Testis (tissue), 3 donors: ENCODE results near the gene COPS7A. TPM values are rescaled to one million over a fixed set of nuclear protein-coding genes. Genes with fewer than 3 reads are reported as not detected.
A peak's percentile ranks its signal among the peaks of the same experiment; 100 is the strongest.

Source experiments
- DNase-seq: peaks from one replicate; pipeline ENCODE4 v3.0.0-alpha.2; 2019
- H3K27ac ChIP-seq, 2 donors: fragments of 200-600 bp; sonication (generic); one replicate each; pipeline ENCODE4 v1.5.1; 2019
- H3K27me3 ChIP-seq: fragments of 200-600 bp; sonication (generic); one replicate; pipeline ENCODE4 v1.5.1; 2019
- H3K36me3 ChIP-seq: fragments of 200-600 bp; sonication (generic); one replicate; pipeline ENCODE4 v1.5.1; 2017; ENCODE audit warnings: low read depth; ENCODE audit errors: missing control alignments
- H3K4me1 ChIP-seq: fragments of 200-600 bp; sonication (generic); one replicate; pipeline ENCODE4 v1.5.1; 2019
- H3K4me3 ChIP-seq, 2 donors: fragments of 200-600 bp; sonication (generic); one replicate each; pipeline ENCODE4 v1.5.1; 2017 to 2019
- H3K9me3 ChIP-seq: fragments of 200-600 bp; sonication (generic); one replicate; pipeline ENCODE4 v1.5.1; 2017
- POLR2A ChIP-seq: fragments of 450-650 bp; IDR thresholded peaks from one replicate; pipeline ENCODE4 v1.6.1; 2017; ENCODE audit warnings: antibody characterized with exemption, mild to moderate bottlenecking, moderate library complexity
- WGBS, 2 donors: methylation state at CpG; one replicate each; pipeline ENCODE4 v1.1.5; 2018; 5-methylcytosine and 5-hydroxymethylcytosine counted together
- intact Hi-C: fragments of 100-400 bp; cut with DNase I; formaldehyde crosslinking; loops from one replicate; pipeline ENCODE4 v1.15.1; 2023; ENCODE audit warnings: low total_unique reads
- polyA plus RNA-seq: library from polyadenylated mRNA; stranded (reverse); fragments of 350-450 nt; fragmentation: Illumina TruSeq; extraction: RNeasy Lipid Tissue Mini Kit (QIAGEN cat#74804); gene quantifications from one replicate; pipeline ENCODE4 v1.2.3, GENCODE V29; 2014; ENCODE audit warnings: low read depth, low replicate concordance; ENCODE audit not compliant: insufficient read depth
- total RNA-seq, 2 donors: library from RNA; depleted of rRNA; stranded (reverse); fragments of >200 nt; gene quantifications; one replicate each; pipeline ENCODE4 v1.2.3, GENCODE V29; 2016
- TF ChIP-seq, protein P1 (sequence below), 3 experiments: fragments of 450-650 bp in 2 of 3; fragments of 200-600 bp in 1 of 3; sonication (generic) in 1 of 3; IDR thresholded peaks; one replicate each; pipeline ENCODE4 v1.5.1; 2016 to 2019; ENCODE audit warnings: antibody characterized with exemption in 3 of 3, mild to moderate bottlenecking in 2 of 3, moderate library complexity in 1 of 3

Gene COPS7A
- total and polyA plus RNA-seq, 3 donors from 2014 or later, result 68.3 to 82.4 (median 69.4) TPM

DNA sequence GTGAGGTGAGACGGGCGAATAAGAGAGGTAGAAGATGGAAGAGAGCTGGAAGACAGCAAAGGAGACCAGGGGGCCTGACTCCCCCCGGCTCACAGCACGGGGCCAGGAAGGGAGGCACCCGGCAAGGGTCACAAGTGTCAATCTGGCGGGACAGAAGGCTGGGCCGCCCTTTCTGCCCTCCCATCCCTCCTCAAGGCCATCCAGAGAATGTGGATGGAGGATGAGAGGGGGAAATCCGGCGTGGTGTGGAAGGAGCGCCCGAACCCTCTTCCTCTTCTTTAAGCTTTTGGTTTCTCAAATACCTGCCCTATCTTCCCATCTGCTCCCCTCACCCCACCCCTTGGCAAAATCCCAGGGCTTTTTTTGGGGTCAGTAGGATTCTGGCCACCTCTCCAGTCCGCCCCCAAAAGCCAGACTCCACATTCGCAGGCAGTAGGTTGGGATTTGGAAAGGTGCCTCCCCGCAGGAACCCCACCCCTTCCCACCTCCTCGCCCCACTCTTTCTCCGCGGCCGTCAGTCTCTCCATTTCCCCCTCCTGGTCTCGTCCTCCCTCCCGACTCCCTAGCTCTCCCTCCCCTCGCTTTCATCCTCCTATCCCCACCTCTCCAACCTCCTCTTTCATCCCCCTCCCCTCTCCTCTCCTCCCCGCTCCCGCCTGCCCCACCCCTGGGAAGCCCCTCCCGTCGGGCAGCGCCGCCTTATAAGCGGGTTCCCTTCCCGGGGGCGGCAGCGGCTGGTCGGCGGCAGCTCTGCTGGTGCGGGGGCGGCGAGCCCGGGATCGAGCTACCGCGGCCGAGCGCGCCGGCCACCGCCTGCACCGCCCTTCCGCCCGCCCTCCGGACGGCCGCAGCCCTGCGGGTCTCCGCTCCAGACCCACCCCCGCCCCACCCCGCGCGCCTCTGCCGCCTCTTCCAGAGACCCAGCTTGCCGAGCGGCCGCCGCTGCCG is 42.1 kb downstream of the COPS7A start, which contains the start of gene PTMS:
Gene PTMS (plus strand): TSS at position 730 of the 948 bp plus-strand sequence. CDS start 343 bp downstream, outside the sequence.
- no peaks in the 10 kb centered on the region for H3K9me3 ChIP-seq
- intact Hi-C loops, result no loop called here
- H3K27me3 ChIP-seq, result no peaks in the 10 kb centered on the region
- TF ChIP-seq, protein P1, sequence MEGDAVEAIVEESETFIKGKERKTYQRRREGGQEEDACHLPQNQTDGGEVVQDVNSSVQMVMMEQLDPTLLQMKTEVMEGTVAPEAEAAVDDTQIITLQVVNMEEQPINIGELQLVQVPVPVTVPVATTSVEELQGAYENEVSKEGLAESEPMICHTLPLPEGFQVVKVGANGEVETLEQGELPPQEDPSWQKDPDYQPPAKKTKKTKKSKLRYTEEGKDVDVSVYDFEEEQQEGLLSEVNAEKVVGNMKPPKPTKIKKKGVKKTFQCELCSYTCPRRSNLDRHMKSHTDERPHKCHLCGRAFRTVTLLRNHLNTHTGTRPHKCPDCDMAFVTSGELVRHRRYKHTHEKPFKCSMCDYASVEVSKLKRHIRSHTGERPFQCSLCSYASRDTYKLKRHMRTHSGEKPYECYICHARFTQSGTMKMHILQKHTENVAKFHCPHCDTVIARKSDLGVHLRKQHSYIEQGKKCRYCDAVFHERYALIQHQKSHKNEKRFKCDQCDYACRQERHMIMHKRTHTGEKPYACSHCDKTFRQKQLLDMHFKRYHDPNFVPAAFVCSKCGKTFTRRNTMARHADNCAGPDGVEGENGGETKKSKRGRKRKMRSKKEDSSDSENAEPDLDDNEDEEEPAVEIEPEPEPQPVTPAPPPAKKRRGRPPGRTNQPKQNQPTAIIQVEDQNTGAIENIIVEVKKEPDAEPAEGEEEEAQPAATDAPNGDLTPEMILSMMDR (IDR thresholded peaks at IDR 0.05), result no peak
- no peak for TF ChIP-seq POLR2A
- peaks cover 41% of the 10 kb centered on the region for H3K4me1 ChIP-seq
- 1% methylated on average over 37 to 53 of the region's 63 CpGs for WGBS, 2 donors
- no peaks in the 10 kb centered on the region for H3K36me3 ChIP-seq
- H3K4me3 ChIP-seq, result peak within 1 kb of the TSS; percentile 72 to 93
- DNase-seq, result peak; percentile 69
- peak within 1 kb of the TSS; percentile 87 to 96 for H3K27ac ChIP-seq

DNA sequence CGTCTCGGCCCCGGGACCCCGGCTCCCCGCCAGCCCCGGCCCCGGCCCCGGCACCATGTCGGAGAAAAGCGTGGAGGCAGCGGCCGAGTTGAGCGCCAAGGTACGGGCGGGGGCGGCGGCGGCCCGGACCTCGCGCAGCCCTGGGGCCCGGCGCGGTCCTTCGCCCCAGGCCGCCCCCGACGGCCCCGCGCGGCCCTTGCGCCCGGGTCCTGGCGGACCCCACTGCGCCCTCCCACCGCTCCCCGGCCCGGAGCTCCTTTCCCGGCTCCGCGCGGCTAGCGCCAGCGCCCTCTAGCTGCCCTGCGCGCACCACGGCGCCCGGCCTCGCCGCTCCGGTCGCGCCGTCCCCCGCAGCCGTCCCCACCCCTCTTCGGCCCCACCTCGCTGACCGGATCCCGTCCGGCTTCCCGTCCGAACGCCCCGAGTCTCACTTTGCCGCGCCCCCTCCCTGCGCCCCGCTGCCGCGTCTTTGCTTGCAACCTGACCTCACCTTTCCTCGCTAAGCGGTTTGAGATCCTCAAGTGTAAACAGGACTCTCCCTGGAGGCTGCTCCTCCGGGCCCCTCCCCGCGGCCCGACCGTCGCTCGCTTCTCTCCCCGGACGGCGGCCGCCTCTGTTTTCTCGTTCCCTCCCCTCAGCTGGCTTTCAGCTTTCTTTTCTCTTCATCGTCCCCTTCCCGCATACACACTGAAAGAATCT is 43.0 kb downstream of the COPS7A start:
- no peaks in the 10 kb centered on the region for H3K9me3 ChIP-seq
- no peaks in the 10 kb centered on the region for H3K27me3 ChIP-seq
- H3K4me3 ChIP-seq, result peak overlapping the region; percentile 72 to 93
- H3K4me1 ChIP-seq, result peaks cover 50% of the 10 kb centered on the region
- DNase-seq, result peak; percentile 76
- intact Hi-C loops, result no loop called here
- TF ChIP-seq, protein P1 (IDR thresholded peaks at IDR 0.05), result peak; percentile 44 to 71 (median 64)
- no peak for TF ChIP-seq POLR2A
- WGBS, 2 donors, result 1% methylated on average over 22 to 64 of the region's 88 CpGs
- no peaks in the 10 kb centered on the region for H3K36me3 ChIP-seq
- H3K27ac ChIP-seq, result peak overlapping the region; percentile 67 to 96

DNA sequence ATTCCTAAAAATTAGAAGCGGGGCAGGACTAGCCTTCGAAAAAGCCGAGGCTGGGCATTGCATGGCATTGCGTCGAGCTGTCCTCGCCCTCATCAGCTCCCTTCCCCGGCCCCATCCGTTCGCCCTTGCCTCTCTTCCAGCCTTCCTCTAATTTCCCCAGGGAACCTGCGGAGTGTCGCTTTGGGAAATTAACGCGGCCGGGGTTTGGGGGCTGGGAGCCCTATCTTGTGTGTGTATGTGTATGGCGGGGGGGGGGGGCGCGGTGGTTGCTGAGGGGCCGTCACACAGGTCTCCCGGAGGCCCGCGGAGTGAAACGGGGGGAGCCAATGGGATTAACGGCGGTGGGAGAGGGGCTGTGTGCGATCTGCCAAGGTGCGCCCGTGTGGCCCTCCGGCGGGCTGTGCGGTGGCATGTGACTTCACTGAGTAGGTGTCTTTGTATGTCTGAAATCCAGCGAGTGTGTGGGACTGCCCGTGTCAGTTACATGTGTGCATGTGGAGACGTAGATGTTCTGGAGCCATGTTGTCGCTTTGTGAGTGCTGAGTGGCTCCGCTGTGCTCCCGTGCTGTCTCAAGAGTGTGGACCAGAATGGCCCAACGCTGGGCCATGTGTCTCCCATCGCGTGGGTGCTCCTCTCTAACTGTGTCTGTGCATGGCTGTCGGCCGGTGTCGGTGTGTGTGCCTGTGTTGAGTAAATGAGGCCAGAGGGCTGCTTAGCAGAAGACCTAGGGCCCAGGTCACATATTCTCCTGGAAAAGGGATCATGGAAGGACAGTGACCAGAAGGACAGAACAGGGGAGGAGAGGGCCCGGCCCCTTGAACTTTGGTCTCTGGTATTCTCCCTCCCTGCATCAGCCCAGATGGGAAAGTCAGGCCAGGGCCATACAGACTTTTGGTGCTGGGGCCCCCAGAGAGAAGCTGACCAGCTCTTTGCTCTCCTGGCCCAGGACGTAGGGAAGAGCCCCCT is 43.8 kb downstream of the COPS7A start:
- 4 to 6% methylated on average over 24 to 44 of the region's 44 CpGs for WGBS, 2 donors
- peak; percentile 34 for DNase-seq
- H3K27ac ChIP-seq, result peak overlapping the region; percentile 67 to 96
- TF ChIP-seq, protein P1 (IDR thresholded peaks at IDR 0.05), result no peak
- TF ChIP-seq POLR2A, result no peak
- no peaks in the 10 kb centered on the region for H3K27me3 ChIP-seq
- H3K9me3 ChIP-seq, result no peaks in the 10 kb centered on the region
- H3K4me1 ChIP-seq, result peaks cover 52% of the 10 kb centered on the region
- peak overlapping the region; percentile 72 to 93 for H3K4me3 ChIP-seq
- H3K36me3 ChIP-seq, result no peaks in the 10 kb centered on the region
- intact Hi-C loops, result no loop called here

DNA sequence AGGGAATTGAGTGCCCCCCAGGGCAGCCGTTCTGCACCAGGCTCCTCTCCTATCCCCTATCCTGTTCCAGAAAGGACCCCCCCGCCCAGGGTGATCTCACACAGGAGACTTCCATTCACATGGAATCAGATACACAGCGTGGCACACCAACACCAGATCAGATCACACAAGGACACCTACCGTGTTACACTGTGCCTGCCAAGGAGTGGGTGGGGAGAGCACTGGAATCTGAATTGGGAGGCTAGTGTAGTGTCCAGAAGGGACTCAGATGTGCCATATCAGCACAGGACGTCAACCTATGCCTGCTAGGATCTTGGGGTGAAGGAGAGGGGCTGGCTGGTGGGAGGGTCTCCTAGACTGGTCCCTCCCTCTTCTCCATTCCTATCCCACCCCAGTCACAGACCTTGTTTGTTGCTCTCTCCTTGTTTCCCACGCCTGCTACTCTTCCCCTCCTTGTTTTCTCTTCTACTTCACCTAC is 44.6 kb downstream of the COPS7A start:
- Histone ChIP-seq H3K4me3 (peak overlapping the region in 1 of 2 donors; percentile 72), H3K9me3 (no peaks in the 10 kb centered on the region), H3K36me3 (no peaks in the 10 kb centered on the region), H3K27ac (peak overlapping the region; percentile 67 to 96), H3K27me3 (no peaks in the 10 kb centered on the region), H3K4me1 (peaks cover 49% of the 10 kb centered on the region)
- no peak for TF ChIP-seq POLR2A
- TF ChIP-seq, protein P1 (IDR thresholded peaks at IDR 0.05), result no peak
- DNase-seq, result no peak
- 22 to 32% methylated on average over 4 to 6 of the region's 6 CpGs for WGBS, 2 donors
- intact Hi-C loops, result no loop called here
